DOHH2 (cell line): ENCODE measurements around the gene NPIPA5.

Source experiments
- EZH2phosphoT487 ChIP-seq: fragments of 200-600 bp; sonication (generic); IDR thresholded peaks from 2 replicates; pipeline ENCODE4 v1.6.1; 2017; ENCODE audit warnings: borderline replicate concordance, mild to moderate bottlenecking, antibody characterized with exemption, low read length, moderate library complexity, mixed read lengths
- TF ChIP-seq, protein P1 (sequence below): fragments of 200-600 bp; sonication (generic); IDR thresholded peaks from one replicate; pipeline ENCODE4 v1.5.1; 2014; ENCODE audit warnings: antibody characterized with exemption, mild to moderate bottlenecking, low read depth, low read length; ENCODE audit not compliant: poor library complexity, severe bottlenecking

DNA sequence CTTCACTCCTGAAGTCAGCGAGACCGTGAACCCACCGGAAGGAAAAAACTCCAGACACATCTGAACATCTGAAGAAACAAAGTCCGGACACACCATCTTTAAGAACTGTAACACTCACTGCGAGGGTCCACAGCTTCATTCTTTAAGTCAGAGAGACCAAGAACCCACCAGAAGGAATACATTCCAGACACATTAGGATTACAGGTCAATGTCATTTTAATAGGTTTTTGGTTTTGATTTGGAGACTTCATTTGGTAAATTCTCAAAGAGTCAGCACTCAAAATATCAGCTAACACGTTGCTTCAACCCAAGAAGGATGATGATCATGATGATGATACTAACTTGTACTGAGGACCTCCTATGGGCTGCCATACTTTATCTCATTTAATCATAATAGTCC lies 48.7 kb upstream of the NPIPA5 start:
- TF ChIP-seq, protein P1, sequence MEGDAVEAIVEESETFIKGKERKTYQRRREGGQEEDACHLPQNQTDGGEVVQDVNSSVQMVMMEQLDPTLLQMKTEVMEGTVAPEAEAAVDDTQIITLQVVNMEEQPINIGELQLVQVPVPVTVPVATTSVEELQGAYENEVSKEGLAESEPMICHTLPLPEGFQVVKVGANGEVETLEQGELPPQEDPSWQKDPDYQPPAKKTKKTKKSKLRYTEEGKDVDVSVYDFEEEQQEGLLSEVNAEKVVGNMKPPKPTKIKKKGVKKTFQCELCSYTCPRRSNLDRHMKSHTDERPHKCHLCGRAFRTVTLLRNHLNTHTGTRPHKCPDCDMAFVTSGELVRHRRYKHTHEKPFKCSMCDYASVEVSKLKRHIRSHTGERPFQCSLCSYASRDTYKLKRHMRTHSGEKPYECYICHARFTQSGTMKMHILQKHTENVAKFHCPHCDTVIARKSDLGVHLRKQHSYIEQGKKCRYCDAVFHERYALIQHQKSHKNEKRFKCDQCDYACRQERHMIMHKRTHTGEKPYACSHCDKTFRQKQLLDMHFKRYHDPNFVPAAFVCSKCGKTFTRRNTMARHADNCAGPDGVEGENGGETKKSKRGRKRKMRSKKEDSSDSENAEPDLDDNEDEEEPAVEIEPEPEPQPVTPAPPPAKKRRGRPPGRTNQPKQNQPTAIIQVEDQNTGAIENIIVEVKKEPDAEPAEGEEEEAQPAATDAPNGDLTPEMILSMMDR: no peak
- no peak for TF ChIP-seq EZH2phosphoT487
